OCI-LY3 (cell line): Measurements from ENCODE around the gene LARP1.
"Not testable (repeated sequence)": the region's sequence is repeated elsewhere in the genome, so short reads cannot be mapped to it uniquely, and the experiment has no call there.

Experiments used
- H2AFZ ChIP-seq: fragments of 200-600, 300-600 bp; shearing (Covaris generic); 2 replicates; pipeline ENCODE4 v1.6.0; 2014; ENCODE audit warnings: antibody characterized with exemption, low read depth, low read length
- H3K27ac ChIP-seq: fragments of 200-600, 300-600 bp; sonication (generic); 2 replicates; pipeline ENCODE4 v1.5.1; 2014; ENCODE audit warnings: mild to moderate bottlenecking, low read length, moderate library complexity, mixed read lengths
- H3K27me3 ChIP-seq: fragments of 200-600, 300-600 bp; sonication (generic); 2 replicates; pipeline ENCODE4 v1.6.1; 2014; ENCODE audit warnings: low read depth, low read length, mixed read lengths
- H3K36me3 ChIP-seq: fragments of 200-600, 300-600 bp; sonication (generic); replicated peaks from 2 replicates; pipeline ENCODE3; 2014; ENCODE audit warnings: low read depth, low read length, mixed read lengths
- H3K4me1 ChIP-seq: fragments of 300-600, 200-600 bp; sonication (generic); 2 replicates; pipeline ENCODE4 v1.6.1; 2014; ENCODE audit warnings: low read length, mixed read lengths
- H3K4me2 ChIP-seq: fragments of 200-600, 300-600 bp; sonication (generic); 2 replicates; pipeline ENCODE4 v1.6.1; 2014; ENCODE audit warnings: low read length, mixed read lengths
- H3K4me3 ChIP-seq: fragments of 300-600, 200-600 bp; sonication (generic); 2 replicates; pipeline ENCODE4 v1.5.1; 2014; ENCODE audit warnings: antibody characterized with exemption, mild to moderate bottlenecking, low read length, moderate library complexity
- H3K79me2 ChIP-seq: fragments of 300-600, 200-600 bp; shearing (Covaris generic); 2 replicates; pipeline ENCODE4 v1.6.1; 2014; ENCODE audit warnings: mild to moderate bottlenecking, low read length, mixed read lengths
- H3K9ac ChIP-seq: fragments of 300-600, 200-600 bp; shearing (Covaris generic); 2 replicates; pipeline ENCODE4 v1.6.0; 2014; ENCODE audit warnings: mild to moderate bottlenecking, low read length, moderate library complexity
- H3K9me3 ChIP-seq: fragments of 200-600, 300-600 bp; shearing (Covaris generic); 2 replicates; pipeline ENCODE4 v1.6.1; 2014; ENCODE audit warnings: low read length, mixed read lengths; ENCODE audit not compliant: insufficient read depth
- H4K20me1 ChIP-seq: fragments of 200-600, 300-600 bp; sonication (generic); 2 replicates; pipeline ENCODE4 v1.6.1; 2016; ENCODE audit warnings: low read length, mixed read lengths; ENCODE audit not compliant: insufficient read depth
- CTCF ChIP-seq: fragments of 200-600, 300-600 bp; sonication (generic); IDR thresholded peaks from 2 replicates; pipeline ENCODE4 v1.5.1; 2014; ENCODE audit warnings: antibody characterized with exemption, low read length, low read depth
- EZH2phosphoT487 ChIP-seq: fragments of 200-600 bp; shearing (Covaris generic); IDR thresholded peaks from 2 replicates; pipeline ENCODE4 v1.6.1; 2018; ENCODE audit warnings: antibody characterized with exemption, mixed run types, low read depth

The LARP1 gene

GRCh38 chr5:154834053-154834452, 78.9 kb downstream of the LARP1 start:
- no peak for TF ChIP-seq CTCF
- no peak for TF ChIP-seq EZH2phosphoT487
- H3K4me3 ChIP-seq: no peak overlapping the region
- H4K20me1 ChIP-seq: no peaks in the 10 kb centered on the region
- H3K4me1 ChIP-seq: no peaks in the 10 kb centered on the region
- no peaks in the 10 kb centered on the region for H3K9me3 ChIP-seq
- peaks cover 2% of the 10 kb centered on the region for H3K36me3 ChIP-seq
- H3K4me2 ChIP-seq: no peak overlapping the region
- no peak overlapping the region for H2AFZ ChIP-seq
- H3K79me2 ChIP-seq: no peaks in the 10 kb centered on the region
- H3K9ac ChIP-seq: no peak overlapping the region
- H3K27me3 ChIP-seq: no peaks in the 10 kb centered on the region
- no peak overlapping the region for H3K27ac ChIP-seq

GRCh38 chr5:154835701-154836052, 80.5 kb downstream of the LARP1 start:
- H4K20me1 ChIP-seq, H3K27me3 ChIP-seq, H3K27ac ChIP-seq, H3K9ac ChIP-seq, H3K79me2 ChIP-seq, H3K4me2 ChIP-seq, H3K9me3 ChIP-seq, H3K4me1 ChIP-seq, H3K4me3 ChIP-seq, H3K36me3 ChIP-seq, H2AFZ ChIP-seq: not testable (repeated sequence)

- Histone ChIP-seq H3K9ac (no peak overlapping the region), H2AFZ (no peak overlapping the region), H3K9me3 (no peaks in the 10 kb centered on the region), H3K4me2 (no peak overlapping the region), H4K20me1 (no peaks in the 10 kb centered on the region), H3K4me3 (no peak overlapping the region), H3K27ac (no peak overlapping the region), H3K36me3 (peaks cover 2% of the 10 kb centered on the region), H3K27me3 (no peaks in the 10 kb centered on the region), H3K4me1 (no peaks in the 10 kb centered on the region), H3K79me2 (no peaks in the 10 kb centered on the region)
- TF ChIP-seq EZH2phosphoT487 (no peak), CTCF (no peak)
Observed at GRCh38 chr5:154836225-154836624, 81.0 kb downstream of the LARP1 start.

GRCh38 chr5:154837009-154837901, 82.1 kb downstream of the LARP1 start:
- Histone ChIP-seq H3K27ac (no peak overlapping the region), H3K9ac (no peak overlapping the region), H4K20me1 (no peaks in the 10 kb centered on the region), H3K4me2 (no peak overlapping the region), H3K27me3 (no peaks in the 10 kb centered on the region), H3K4me1 (no peaks in the 10 kb centered on the region), H3K79me2 (no peaks in the 10 kb centered on the region), H2AFZ (no peak overlapping the region), H3K36me3 (no peaks in the 10 kb centered on the region), H3K4me3 (no peak overlapping the region), H3K9me3 (no peaks in the 10 kb centered on the region)
- TF ChIP-seq CTCF: no peak
- no peak for TF ChIP-seq EZH2phosphoT487
